Hepatocyte (in vitro differentiated cells): ENCODE data around the gene OR51F2. TPM values are rescaled to one million over a fixed set of nuclear protein-coding genes. Genes with fewer than 3 reads are reported as not detected.

Experiments used
- DNase-seq: peaks from one replicate; pipeline ENCODE4 v3.0.0-alpha.2; 2016; ENCODE audit warnings: low spot score
- H2AFZ ChIP-seq: fragments of 200-600 bp; sonication (generic); 2 replicates; pipeline ENCODE4 v1.6.0; 2016; ENCODE audit warnings: antibody characterized with exemption, mild to moderate bottlenecking
- H3K27ac ChIP-seq: fragments of 200-600 bp; sonication (generic); 2 replicates; pipeline ENCODE4 v1.5.1; 2016; ENCODE audit warnings: mild to moderate bottlenecking
- H3K27me3 ChIP-seq: fragments of 200-600 bp; sonication (generic); 2 replicates; pipeline ENCODE4 v1.6.1; 2016
- H3K36me3 ChIP-seq: fragments of 200-600 bp; sonication (generic); replicated peaks from 2 replicates; pipeline ENCODE4 v1.5.1; 2016; ENCODE audit warnings: low read depth; ENCODE audit not compliant: insufficient read depth
- H3K4me1 ChIP-seq: fragments of 200-600 bp; sonication (generic); 2 replicates; pipeline ENCODE4 v1.5.1; 2016; ENCODE audit warnings: mild to moderate bottlenecking, moderate library complexity; ENCODE audit not compliant: insufficient read depth
- H3K4me2 ChIP-seq: fragments of 200-600 bp; sonication (generic); 2 replicates; pipeline ENCODE4 v1.6.0; 2016
- H3K4me3 ChIP-seq: fragments of 200-600 bp; sonication (generic); 2 replicates; pipeline ENCODE4 v1.5.1; 2016; ENCODE audit warnings: mild to moderate bottlenecking
- H3K79me2 ChIP-seq: fragments of 200-600 bp; sonication (generic); 2 replicates; pipeline ENCODE4 v1.6.0; 2017; ENCODE audit warnings: mild to moderate bottlenecking
- H3K9me2 ChIP-seq: fragments of 200-600 bp; sonication (generic); replicated peaks from 2 replicates; pipeline ENCODE4 v1.6.0; 2017; ENCODE audit warnings: mild to moderate bottlenecking; ENCODE audit not compliant: insufficient read depth
- H3K9me3 ChIP-seq: fragments of 200-600 bp; sonication (generic); 2 replicates; pipeline ENCODE4 v1.5.1; 2016; ENCODE audit warnings: low read depth, mild to moderate bottlenecking
- H4K20me1 ChIP-seq: fragments of 200-600 bp; sonication (generic); 2 replicates; pipeline ENCODE4 v1.6.0; 2016; ENCODE audit warnings: mild to moderate bottlenecking; ENCODE audit not compliant: insufficient read depth, poor library complexity, severe bottlenecking
- EZH2 ChIP-seq: fragments of 200-600 bp; sonication (generic); IDR thresholded peaks from 2 replicates; pipeline ENCODE4 v1.6.1; 2016; ENCODE audit warnings: antibody characterized with exemption, mild to moderate bottlenecking, borderline replicate concordance
- EZH2phosphoT487 ChIP-seq: fragments of 200-600 bp; sonication (generic); IDR thresholded peaks from one replicate; pipeline ENCODE4 v1.6.1; 2018; ENCODE audit warnings: antibody characterized with exemption, mild to moderate bottlenecking, low read depth, moderate library complexity; ENCODE audit not compliant: unreplicated experiment, severe bottlenecking
- WGBS: methylation state at CpG from one replicate; pipeline ENCODE4 v1.1.6; 2016; ENCODE audit warnings: low lambda C conversion rate; ENCODE audit errors: missing lambda C conversion rate; 5-methylcytosine and 5-hydroxymethylcytosine counted together
- polyA plus RNA-seq: library from polyadenylated mRNA; unstranded; fragments of >200 nt; fragmentation: Nextera tagmentation; extraction: Ambion mirVana; gene quantifications from 2 replicates; pipeline ENCODE4 v1.2.1, GENCODE V29; 2016
- total RNA-seq: library from RNA; depleted of rRNA; stranded (reverse); fragments of >200 nt; gene quantifications from 2 replicates; pipeline ENCODE4 v1.2.3, GENCODE V29; 2014
- TF ChIP-seq, protein P1 (sequence below): fragments of 200-600 bp; sonication (generic); IDR thresholded peaks from 2 replicates; pipeline ENCODE4 v1.5.1; 2016; ENCODE audit warnings: antibody characterized with exemption, mild to moderate bottlenecking; ENCODE audit not compliant: poor library complexity

The OR51F2 gene, protein sequence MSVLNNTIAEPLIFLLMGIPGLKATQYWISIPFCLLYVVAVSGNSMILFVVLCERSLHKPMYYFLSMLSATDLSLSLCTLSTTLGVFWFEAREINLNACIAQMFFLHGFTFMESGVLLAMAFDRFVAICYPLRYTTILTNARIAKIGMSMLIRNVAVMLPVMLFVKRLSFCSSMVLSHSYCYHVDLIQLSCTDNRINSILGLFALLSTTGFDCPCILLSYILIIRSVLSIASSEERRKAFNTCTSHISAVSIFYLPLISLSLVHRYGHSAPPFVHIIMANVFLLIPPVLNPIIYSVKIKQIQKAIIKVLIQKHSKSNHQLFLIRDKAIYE
- total RNA-seq, result not detected in 2 replicates
- polyA plus RNA-seq, result not detected in 2 replicates

DNA sequence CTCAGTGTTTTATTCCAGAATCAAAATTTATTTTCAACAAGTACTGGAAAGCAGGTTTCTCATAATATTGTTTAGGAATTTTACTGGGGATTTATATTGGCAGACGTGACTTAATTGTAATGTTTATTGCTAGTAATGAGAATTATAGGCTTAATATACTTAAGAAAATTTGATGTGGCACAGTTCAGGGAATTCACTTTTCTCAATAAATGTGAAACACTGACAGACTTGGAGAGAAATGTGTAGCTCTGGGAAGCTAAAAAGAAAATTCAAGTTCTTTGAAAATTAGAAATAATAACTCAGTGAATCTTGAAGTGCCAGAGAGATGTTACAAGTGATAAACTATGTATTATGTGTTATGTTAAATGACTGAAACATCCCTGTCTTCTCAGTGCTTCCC, at the start of gene OR51F2:
Gene OR51F2 (plus strand): TSS at position 301 of the 400 bp plus-strand sequence. CDS start 101 bp downstream, outside the sequence.
- H3K27me3 ChIP-seq, result no peaks in the 10 kb centered on the region
- no peak within 1 kb of the TSS for H3K27ac ChIP-seq
- H3K9me3 ChIP-seq, result no peaks in the 10 kb centered on the region
- H3K79me2 ChIP-seq, result no peaks in the 10 kb centered on the region
- H3K9me2 ChIP-seq, result no peaks in the 10 kb centered on the region
- no peak within 1 kb of the TSS for H3K4me2 ChIP-seq
- no peaks in the 10 kb centered on the region for H3K36me3 ChIP-seq
- H3K4me1 ChIP-seq, result no peaks in the 10 kb centered on the region
- TF ChIP-seq, protein P1, sequence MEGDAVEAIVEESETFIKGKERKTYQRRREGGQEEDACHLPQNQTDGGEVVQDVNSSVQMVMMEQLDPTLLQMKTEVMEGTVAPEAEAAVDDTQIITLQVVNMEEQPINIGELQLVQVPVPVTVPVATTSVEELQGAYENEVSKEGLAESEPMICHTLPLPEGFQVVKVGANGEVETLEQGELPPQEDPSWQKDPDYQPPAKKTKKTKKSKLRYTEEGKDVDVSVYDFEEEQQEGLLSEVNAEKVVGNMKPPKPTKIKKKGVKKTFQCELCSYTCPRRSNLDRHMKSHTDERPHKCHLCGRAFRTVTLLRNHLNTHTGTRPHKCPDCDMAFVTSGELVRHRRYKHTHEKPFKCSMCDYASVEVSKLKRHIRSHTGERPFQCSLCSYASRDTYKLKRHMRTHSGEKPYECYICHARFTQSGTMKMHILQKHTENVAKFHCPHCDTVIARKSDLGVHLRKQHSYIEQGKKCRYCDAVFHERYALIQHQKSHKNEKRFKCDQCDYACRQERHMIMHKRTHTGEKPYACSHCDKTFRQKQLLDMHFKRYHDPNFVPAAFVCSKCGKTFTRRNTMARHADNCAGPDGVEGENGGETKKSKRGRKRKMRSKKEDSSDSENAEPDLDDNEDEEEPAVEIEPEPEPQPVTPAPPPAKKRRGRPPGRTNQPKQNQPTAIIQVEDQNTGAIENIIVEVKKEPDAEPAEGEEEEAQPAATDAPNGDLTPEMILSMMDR, result no peak
- TF ChIP-seq EZH2, result no peak
- H4K20me1 ChIP-seq, result no peaks in the 10 kb centered on the region
- no peak within 1 kb of the TSS for H3K4me3 ChIP-seq
- DNase-seq, result no peak
- 84% methylated on average over 1 of the region's 1 CpG for WGBS
- H2AFZ ChIP-seq, result no peak within 1 kb of the TSS

DNA sequence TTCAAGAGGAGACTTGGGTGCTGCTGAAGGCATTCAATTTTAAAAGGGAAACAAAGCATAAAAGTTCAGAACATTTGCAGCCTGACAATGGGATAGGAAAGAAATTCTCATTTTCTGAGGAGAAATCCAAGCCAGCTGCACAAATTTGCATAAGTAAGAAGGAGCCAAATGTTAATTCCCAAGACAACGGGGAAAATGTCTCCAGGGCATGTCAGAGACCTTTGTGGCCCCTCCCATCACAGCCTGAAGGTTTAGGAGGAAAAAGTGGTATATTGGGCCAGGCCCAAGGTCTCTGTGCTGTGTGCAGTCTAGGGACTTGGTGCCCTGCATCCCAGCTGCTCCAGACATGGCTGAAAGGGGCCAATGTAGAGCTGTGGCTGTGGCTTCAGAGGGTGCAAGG, 38.7 kb upstream of the OR51F2 start:
- DNase-seq, result no peak
- no peaks in the 10 kb centered on the region for H4K20me1 ChIP-seq
- WGBS, result 56% methylated on average over 1 of the region's 1 CpG
- no peak overlapping the region for H3K4me3 ChIP-seq
- H3K4me1 ChIP-seq, result no peaks in the 10 kb centered on the region
- H3K27ac ChIP-seq, result no peak overlapping the region
- H3K9me3 ChIP-seq, result no peaks in the 10 kb centered on the region
- H3K4me2 ChIP-seq, result no peak overlapping the region
- no peaks in the 10 kb centered on the region for H3K36me3 ChIP-seq
- H2AFZ ChIP-seq, result no peak overlapping the region
- H3K9me2 ChIP-seq, result no peaks in the 10 kb centered on the region
- no peaks in the 10 kb centered on the region for H3K79me2 ChIP-seq
- TF ChIP-seq, protein P1, result no peak
- H3K27me3 ChIP-seq, result no peaks in the 10 kb centered on the region

DNA sequence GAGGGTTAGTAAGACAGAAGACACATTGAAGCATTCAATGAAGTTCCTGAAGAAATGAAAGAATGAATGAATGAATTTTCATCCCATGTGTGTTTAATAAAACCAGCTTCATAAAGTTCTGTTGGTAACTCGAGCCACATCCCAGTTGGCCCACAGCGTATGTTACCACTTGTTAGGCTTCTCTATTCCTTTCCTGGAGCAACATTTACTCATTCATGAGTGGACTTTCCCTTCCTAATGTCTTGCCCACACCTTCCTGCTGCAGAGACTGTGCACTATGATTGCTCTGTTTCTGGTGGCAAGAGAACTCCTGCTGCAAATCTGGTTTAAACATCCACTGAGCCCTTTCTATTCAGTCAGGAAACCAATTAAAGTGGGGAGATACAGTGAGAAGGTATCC, 23.9 kb upstream of the OR51F2 start:
- Histone ChIP-seq H3K36me3 (no peaks in the 10 kb centered on the region), H4K20me1 (no peaks in the 10 kb centered on the region), H3K4me3 (no peak overlapping the region), H2AFZ (no peak overlapping the region), H3K9me2 (no peaks in the 10 kb centered on the region), H3K4me1 (no peaks in the 10 kb centered on the region), H3K79me2 (no peaks in the 10 kb centered on the region), H3K27me3 (no peaks in the 10 kb centered on the region), H3K9me3 (no peaks in the 10 kb centered on the region), H3K27ac (no peak overlapping the region), H3K4me2 (no peak overlapping the region)
- 39% methylated on average over 2 of the region's 2 CpGs for WGBS
- no peak for DNase-seq
- TF ChIP-seq EZH2, result no peak
- no peak for TF ChIP-seq EZH2phosphoT487
- TF ChIP-seq, protein P1, result no peak
